Measurements from ENCODE around the gene PMEPA1. TPM values are rescaled to one million over a fixed set of nuclear protein-coding genes. Genes with fewer than 3 reads are reported as not detected.
"Not testable (repeated sequence)": the region's sequence is repeated elsewhere in the genome, so short reads cannot be mapped to it uniquely, and the experiment has no call there.

PMEPA1 gene
- total RNA-seq, 1 experiment from 2014 or later, result 10.5 TPM

DNA sequence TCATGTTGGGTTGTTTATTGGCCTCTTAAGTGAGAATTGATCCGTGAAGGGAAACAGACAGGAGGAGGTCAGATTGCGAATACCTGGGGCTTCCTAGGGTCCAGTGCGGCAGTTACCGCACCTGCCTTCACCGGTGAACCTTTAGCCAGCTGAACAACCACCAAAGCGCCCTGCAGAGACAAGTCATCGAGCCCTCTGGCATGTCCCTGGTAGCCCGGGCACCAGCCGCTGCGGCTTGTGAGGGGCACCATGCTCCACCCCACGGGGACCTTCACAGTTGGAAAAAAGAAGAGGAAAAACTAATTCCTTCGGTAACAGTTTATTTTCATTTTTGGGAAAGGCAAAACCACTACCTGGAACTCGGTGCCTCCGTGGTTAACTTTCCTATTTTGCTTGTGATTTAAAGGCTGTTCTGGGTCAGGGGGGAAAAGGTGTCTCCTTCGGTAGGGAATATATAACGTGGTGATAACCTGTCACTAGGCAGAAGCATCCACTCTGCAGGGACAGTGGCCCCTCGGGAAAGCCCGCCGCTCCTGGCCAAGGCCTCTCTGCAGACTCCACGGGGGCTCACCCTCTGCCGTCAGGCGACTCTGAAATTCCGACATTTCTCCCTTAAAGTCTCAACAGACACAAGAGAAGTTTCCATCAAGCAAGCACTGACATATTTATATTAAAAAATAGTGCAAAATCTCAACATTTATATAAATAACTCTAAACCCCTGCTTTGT, 58.9 kb downstream of the PMEPA1 start:
- no peak for DNase-seq (ENCODE audit: low spot score)

- no peak for DNase-seq (ENCODE audit: low spot score)
Observed at GRCh38 chr20:57650266-57650665, 59.5 kb downstream of the PMEPA1 start.

- DNase-seq (ENCODE audit: low spot score), result no peak
Observed at GRCh38 chr20:57649617-57650015, 60.2 kb downstream of the PMEPA1 start.

DNA sequence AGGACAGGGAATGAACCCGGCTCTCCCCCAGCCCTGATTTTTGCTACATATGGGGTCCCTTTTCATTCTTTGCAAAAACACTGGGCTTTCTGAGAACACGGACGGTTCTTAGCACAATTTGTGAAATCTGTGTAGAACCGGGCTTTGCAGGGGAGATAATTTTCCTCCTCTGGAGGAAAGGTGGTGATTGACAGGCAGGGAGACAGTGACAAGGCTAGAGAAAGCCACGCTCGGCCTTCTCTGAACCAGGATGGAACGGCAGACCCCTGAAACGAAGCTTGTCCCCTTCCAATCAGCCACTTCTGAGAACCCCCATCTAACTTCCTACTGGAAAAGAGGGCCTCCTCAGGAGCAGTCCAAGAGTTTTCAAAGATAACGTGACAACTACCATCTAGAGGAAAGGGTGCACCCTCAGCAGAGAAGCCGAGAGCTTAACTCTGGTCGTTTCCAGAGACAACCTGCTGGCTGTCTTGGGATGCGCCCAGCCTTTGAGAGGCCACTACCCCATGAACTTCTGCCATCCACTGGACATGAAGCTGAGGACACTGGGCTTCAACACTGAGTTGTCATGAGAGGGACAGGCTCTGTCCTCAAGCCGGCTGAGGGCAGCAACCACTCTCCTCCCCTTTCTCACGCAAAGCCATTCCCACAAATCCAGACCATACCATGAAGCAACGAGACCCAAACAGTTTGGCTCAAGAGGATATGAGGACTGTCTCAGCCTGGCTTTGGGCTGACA, 60.8 kb downstream of the PMEPA1 start:
- no peak for DNase-seq (ENCODE audit: low spot score)

GRCh38 chr20:57647933-57648785, 61.7 kb downstream of the PMEPA1 start:
- no peak for DNase-seq (ENCODE audit: low spot score)

GRCh38 chr20:57647006-57647932, 62.5 kb downstream of the PMEPA1 start:
- DNase-seq (ENCODE audit: low spot score), result no peak

- DNase-seq (ENCODE audit: low spot score), result no peak
Observed at GRCh38 chr20:57638895-57639236, 70.9 kb downstream of the PMEPA1 start.

DNA sequence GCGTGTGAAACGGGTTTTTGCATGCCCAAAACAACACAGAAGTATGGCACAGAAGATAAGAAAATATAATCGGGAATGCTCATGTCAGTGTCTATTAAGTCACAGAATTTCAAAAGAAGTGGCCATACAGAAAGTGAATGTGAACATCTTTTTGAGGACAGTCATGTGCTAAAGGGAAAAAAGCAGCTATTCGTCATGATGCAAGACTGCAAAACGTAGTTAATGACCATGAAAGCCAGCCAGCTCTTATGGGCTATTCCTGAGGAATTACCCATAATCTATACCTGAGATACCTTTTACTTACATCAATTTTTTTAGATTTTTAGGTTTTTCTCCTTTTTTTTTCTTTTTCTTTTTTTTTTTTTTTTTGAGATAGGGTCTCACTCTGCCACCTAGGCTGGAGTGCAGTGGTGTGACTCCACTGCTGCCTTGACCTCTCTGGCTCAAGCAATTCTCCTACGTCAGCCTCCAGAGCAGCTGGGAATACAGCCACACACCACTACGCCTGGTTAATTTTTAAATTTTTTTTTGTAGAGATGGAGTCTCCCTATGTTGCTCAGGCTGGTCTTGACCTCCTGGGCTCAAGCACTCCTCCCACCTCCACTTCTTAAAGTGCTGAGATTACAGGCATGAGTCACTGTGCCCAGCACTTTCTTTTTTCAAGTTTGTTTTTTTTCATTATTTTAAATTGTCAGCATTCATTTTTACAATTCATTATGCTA, 71.5 kb downstream of the PMEPA1 start:
- no peak for DNase-seq (ENCODE audit: low spot score)

DNA sequence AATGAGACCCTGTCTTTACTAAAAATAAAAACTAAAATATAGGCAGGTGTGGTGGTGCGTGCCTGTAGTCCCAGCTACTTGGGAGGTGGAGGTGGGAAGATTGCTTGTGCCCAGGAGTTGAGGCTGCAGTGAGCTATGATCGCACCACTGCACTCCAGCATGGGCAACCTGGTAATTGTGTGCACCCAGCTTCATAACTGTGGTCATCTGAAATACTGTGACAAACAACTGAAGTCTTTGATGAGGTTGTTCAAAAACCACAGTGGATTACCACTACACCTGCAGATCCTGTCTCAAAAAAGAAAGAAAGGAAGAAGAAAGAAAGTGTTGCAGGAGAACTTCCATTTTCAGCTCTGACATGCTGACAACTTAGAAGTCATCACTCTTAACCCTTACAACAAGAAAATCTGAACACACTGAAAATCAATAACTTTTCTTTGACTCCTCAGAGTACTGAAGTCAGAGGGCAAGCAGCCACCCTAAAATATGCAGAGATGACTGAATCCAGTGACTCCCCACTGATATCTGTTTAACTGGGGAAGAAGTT, 75.8 kb downstream of the PMEPA1 start:
- DNase-seq (ENCODE audit: low spot score), result no peak

DNA sequence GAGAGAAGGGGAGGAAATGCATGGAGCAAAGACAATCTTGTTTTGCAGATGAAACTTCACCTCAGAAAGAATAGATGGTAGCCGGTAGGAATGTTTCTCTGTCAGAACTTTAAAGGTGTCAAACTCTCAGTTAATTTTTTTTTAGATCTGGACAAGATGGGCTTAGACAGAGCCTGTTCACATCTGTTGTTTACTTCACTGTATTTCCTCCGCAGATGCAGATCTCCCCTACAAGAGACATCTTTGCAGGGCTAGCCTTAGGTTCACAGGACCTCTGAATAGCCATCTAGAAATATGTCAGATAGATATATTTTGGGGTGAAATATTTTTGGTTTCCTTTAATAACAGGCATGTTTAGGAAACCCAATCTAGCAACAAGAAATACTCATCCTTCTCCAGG, 77.5 kb downstream of the PMEPA1 start:
- DNase-seq (ENCODE audit: low spot score), result no peak

DNA sequence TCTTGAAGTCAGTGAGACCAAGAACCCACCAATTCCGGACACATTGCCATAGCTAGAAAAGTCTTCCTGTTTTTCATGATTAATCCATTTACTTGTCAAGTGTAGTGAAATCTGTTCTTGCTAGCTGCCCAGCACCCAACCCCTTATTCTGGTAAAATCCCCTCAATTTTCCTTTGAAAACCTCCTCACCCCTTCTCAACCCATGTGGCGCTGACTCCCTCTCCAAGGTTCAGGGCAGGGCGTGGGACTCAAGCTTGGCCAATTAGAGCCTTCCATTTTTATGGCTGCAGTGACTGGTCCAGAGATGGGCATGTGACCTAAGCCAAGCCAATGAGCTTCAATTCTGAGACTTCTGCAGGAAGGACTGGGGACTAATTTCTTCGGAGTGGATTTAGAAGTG, 79.8 kb downstream of the PMEPA1 start:
- no peak for DNase-seq (ENCODE audit: low spot score)

- not testable (repeated sequence) for DNase-seq (ENCODE audit: low spot score)
Observed at GRCh38 chr20:57629491-57629901, 80.3 kb downstream of the PMEPA1 start.

- not testable (repeated sequence) for DNase-seq (ENCODE audit: low spot score)
Observed at GRCh38 chr20:57628962-57629308, 80.9 kb downstream of the PMEPA1 start.

- DNase-seq (ENCODE audit: low spot score), result no peak
Observed at GRCh38 chr20:57628047-57628961, 81.5 kb downstream of the PMEPA1 start.

DNA sequence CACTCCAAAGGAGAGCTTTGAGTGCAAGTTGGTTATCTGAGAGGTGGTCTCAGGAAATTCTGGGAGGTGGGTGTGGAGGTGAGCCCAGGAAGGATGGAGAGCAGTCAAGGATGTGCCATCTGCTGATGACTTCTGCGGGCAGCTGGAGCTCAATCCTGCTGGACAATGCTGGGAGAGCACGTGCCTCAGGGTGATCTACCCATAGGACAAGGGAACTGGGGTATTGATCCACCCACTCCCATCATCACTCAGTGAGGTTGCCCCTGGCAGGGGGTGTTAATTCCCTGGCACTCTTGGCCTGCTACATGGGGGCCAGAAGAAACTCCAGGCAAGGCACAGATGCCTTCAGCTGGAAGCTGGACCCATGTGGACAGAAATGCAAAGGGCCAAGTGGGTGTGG, 82.5 kb downstream of the PMEPA1 start:
- no peak for DNase-seq (ENCODE audit: low spot score)

GRCh38 chr20:57625978-57626377, 83.8 kb downstream of the PMEPA1 start:
- no peak for DNase-seq (ENCODE audit: low spot score)

DNA sequence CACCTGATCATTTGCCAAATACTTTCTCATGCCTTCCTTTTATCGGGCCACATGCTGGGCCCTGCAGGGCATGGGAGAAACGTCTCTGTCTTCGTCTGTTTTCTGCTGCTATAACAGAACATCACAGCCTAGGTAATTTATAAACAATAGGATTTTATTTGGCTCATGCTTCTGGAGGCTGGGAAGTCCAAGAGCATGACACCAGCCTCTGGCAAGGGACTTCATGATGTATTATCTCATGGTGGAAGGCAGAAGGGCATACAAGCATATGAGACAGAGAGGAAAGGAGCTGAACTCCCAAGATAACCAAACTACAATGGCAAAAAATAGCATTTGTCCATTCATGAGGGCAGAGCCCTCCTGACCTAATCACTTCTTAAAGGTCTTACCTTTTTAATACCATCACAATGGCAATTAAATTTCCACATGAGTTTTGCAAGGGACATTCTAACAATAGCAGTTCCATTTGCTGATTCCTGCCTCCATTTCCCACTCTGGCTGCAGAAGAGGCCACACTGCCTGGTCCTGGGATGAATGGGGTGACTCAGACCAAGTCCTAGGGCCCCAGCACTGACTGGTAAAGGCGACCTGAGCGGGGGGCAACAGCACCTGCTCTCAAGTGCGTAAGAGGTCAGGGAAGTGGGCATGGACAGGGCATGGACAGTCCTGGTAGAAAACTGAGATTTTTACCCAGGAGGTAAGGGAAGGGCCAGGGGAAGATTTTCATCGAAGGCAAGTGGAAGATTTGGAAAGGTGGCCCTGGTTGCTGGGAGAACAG, 84.4 kb downstream of the PMEPA1 start:
- DNase-seq (ENCODE audit: low spot score), result no peak

GRCh38 chr20:57624124-57624523, 85.7 kb downstream of the PMEPA1 start:
- no peak for DNase-seq (ENCODE audit: low spot score)

Data from A172 (cell line).